SK-N-SH (cell line): Measurements from ENCODE around the gene RHOBTB1. TPM values are rescaled to one million over a fixed set of nuclear protein-coding genes. Genes with fewer than 3 reads are reported as not detected.

Source experiments
- CTCF ChIA-PET: fragments of 300-600, 350-600 bp; formaldehyde crosslinking; extraction: SDS; loops from one replicate; lab custom pipeline; 2021; lab: Yijun Ruan, JAX
- POLR2A ChIA-PET: fragments of 350-600 bp; sonication (Branson Sonifier 250); formaldehyde crosslinking; extraction: SDS; loops from one replicate; lab custom pipeline; 2020; ENCODE audit warnings: antibody characterized with exemption, inconsistent platforms; lab: Yijun Ruan, JAX
- DNase-seq: peaks from one replicate; pipeline ENCODE4 v3.0.0; 2012
- H2AFZ ChIP-seq: fragments of 200-600 bp; sonication (generic); 2 replicates; pipeline ENCODE4 v1.8.1; 2016; ENCODE audit warnings: antibody characterized with exemption, mild to moderate bottlenecking, low read depth
- H3F3A ChIP-seq: fragments of 200-600 bp; sonication (generic); replicated peaks from 2 replicates; pipeline ENCODE3; 2016; ENCODE audit warnings: antibody characterized with exemption, mild to moderate bottlenecking; ENCODE audit not compliant: insufficient read depth
- H3K27ac ChIP-seq, 2 experiments: fragments of 200-500 bp in 1 of 2; fragments of 200-600 bp in 1 of 2; sonication (Bioruptor generic) in 1 of 2; sonication (generic), shearing (Covaris generic) in 1 of 2; 2 replicates each; pipeline versions ENCODE4 v1.5.1 to v1.6.1; 2014 to 2016; ENCODE audit warnings: low read depth in 2 of 2, inconsistent platforms in 1 of 2, low read length in 1 of 2, mild to moderate bottlenecking in 1 of 2, mixed read lengths in 1 of 2
- H3K27me3 ChIP-seq: fragments of 200-600 bp; sonication (generic), shearing (Covaris generic); 2 replicates; pipeline ENCODE4 v1.6.1; 2016; ENCODE audit warnings: mixed run types; ENCODE audit not compliant: insufficient read depth
- H3K36me3 ChIP-seq, 2 experiments: fragments of 200-500 bp in 1 of 2; fragments of 200-600 bp in 1 of 2; sonication (Bioruptor generic) in 1 of 2; sonication (generic) in 1 of 2; replicated peaks in 1 of 2; 2 replicates each; pipeline versions ENCODE3 to v1.5.1; 2014 to 2016; ENCODE audit warnings: low read length in 1 of 2, mild to moderate bottlenecking in 1 of 2; ENCODE audit not compliant: insufficient read depth in 2 of 2, control insufficient read depth in 1 of 2
- H3K4me1 ChIP-seq, 2 experiments: fragments of 200-500 bp in 1 of 2; fragments of 200-600 bp in 1 of 2; sonication (Bioruptor generic) in 1 of 2; sonication (generic), shearing (Covaris generic) in 1 of 2; 2 replicates each; pipeline versions ENCODE4 v1.5.1 to v1.6.1; 2014 to 2016; ENCODE audit warnings: low read depth in 1 of 2, low read length in 1 of 2, mixed run types in 1 of 2; ENCODE audit not compliant: insufficient read depth in 2 of 2, control insufficient read depth in 1 of 2
- H3K4me2 ChIP-seq: fragments of 200-600 bp; sonication (generic), shearing (Covaris generic); 2 replicates; pipeline ENCODE4 v1.6.1; 2017; ENCODE audit warnings: mixed run types
- H3K4me3 ChIP-seq, 2 experiments: fragments of 200-500 bp in 1 of 2; fragments of 200-600 bp in 1 of 2; sonication (Bioruptor generic) in 1 of 2; sonication (generic), shearing (Covaris generic) in 1 of 2; 2 replicates each; pipeline versions ENCODE4 v1.5.1 to v1.8.1; 2014 to 2016; ENCODE audit warnings: low read depth in 2 of 2, inconsistent platforms in 1 of 2, low read length in 1 of 2, mild to moderate bottlenecking in 1 of 2, mixed read lengths in 1 of 2, moderate library complexity in 1 of 2
- H3K79me2 ChIP-seq: fragments of 200-600 bp; sonication (generic); 2 replicates; pipeline ENCODE4 v1.8.1; 2017; ENCODE audit warnings: mild to moderate bottlenecking; ENCODE audit not compliant: insufficient read depth
- H3K9ac ChIP-seq: fragments of 200-600 bp; sonication (generic); 2 replicates; pipeline ENCODE4 v1.6.1; 2017; ENCODE audit warnings: mixed run types
- H3K9me2 ChIP-seq: fragments of 200-600 bp; sonication (generic); 2 replicates; pipeline ENCODE4 v1.6.1; 2017; ENCODE audit warnings: mixed run types
- H3K9me3 ChIP-seq: fragments of 200-600 bp; sonication (generic); 2 replicates; pipeline ENCODE4 v1.6.1; 2017; ENCODE audit warnings: mixed run types, mild to moderate bottlenecking, moderate library complexity
- H4K20me1 ChIP-seq: fragments of 200-600 bp; sonication (generic); 2 replicates; pipeline ENCODE4 v1.6.1; 2017; ENCODE audit warnings: mild to moderate bottlenecking, mixed run types; ENCODE audit not compliant: insufficient read depth
- CHD2 ChIP-seq: fragments of 150-350 bp; IDR thresholded peaks from 2 replicates; pipeline ENCODE4 v1.6.1; 2018; ENCODE audit warnings: low read length; ENCODE audit not compliant: partially characterized antibody
- CTCF ChIP-seq: fragments of 200-600 bp; sonication (generic); IDR thresholded peaks from 2 replicates; pipeline ENCODE4 v1.6.1; 2017; ENCODE audit warnings: antibody characterized with exemption, mild to moderate bottlenecking, moderate library complexity
- ELF1 ChIP-seq: IDR thresholded peaks from 2 replicates; pipeline ENCODE4 v1.4.0; 2012
- EP300 ChIP-seq, 2 experiments: IDR thresholded peaks; 2 replicates each; pipeline versions ENCODE4 v1.4.0 to v1.6.1; 2012; ENCODE audit warnings: borderline replicate concordance in 1 of 2, low read depth in 1 of 2, low read length in 1 of 2
- FOXJ3 ChIP-seq: sonication (generic); formaldehyde crosslinking; IDR thresholded peaks from 2 replicates; pipeline ENCODE4 v1.5.1; 2020; ENCODE audit warnings: mild to moderate bottlenecking, missing genetic modification reagents
- FOXM1 ChIP-seq: IDR thresholded peaks from 2 replicates; pipeline ENCODE4 v1.4.0; 2012; ENCODE audit warnings: low read depth, mild to moderate bottlenecking
- GABPA ChIP-seq: IDR thresholded peaks from 2 replicates; pipeline ENCODE4 v1.4.0; 2012; ENCODE audit warnings: low read depth, mild to moderate bottlenecking
- IRF3 ChIP-seq: fragments of 150-350 bp; IDR thresholded peaks from 2 replicates; pipeline ENCODE4 v1.6.1; 2016; ENCODE audit warnings: mild to moderate bottlenecking, low read depth, low read length
- JUND ChIP-seq: IDR thresholded peaks from 2 replicates; pipeline ENCODE4 v1.4.0; 2012
- MAX ChIP-seq: IDR thresholded peaks from 2 replicates; pipeline ENCODE4 v1.4.0; 2012; ENCODE audit warnings: low read depth
- PBX3 ChIP-seq: IDR thresholded peaks from 2 replicates; pipeline ENCODE4; 2012
- RAD21 ChIP-seq: IDR thresholded peaks from 2 replicates; pipeline ENCODE4 v1.6.1; 2012; ENCODE audit warnings: mild to moderate bottlenecking, low read length
- REST ChIP-seq: IDR thresholded peaks from 2 replicates; pipeline ENCODE4 v1.6.1; 2012; ENCODE audit warnings: mild to moderate bottlenecking, low read depth, low read length, moderate library complexity
- SIN3A ChIP-seq: IDR thresholded peaks from 2 replicates; pipeline ENCODE4 v1.6.1; 2012; ENCODE audit warnings: low read depth, mild to moderate bottlenecking, low read length, moderate library complexity, borderline replicate concordance
- SMC3 ChIP-seq: IDR thresholded peaks from 2 replicates; pipeline ENCODE4 v1.6.1; 2012; ENCODE audit warnings: low read depth, low read length, improper control_type of control experiment
- USF1 ChIP-seq: IDR thresholded peaks from 2 replicates; pipeline ENCODE4 v1.4.0; 2012; ENCODE audit warnings: low read depth, borderline replicate concordance
- WGBS: methylation state at CpG from one replicate; pipeline ENCODE4 v1.1.6; 2017; ENCODE audit warnings: low lambda C conversion rate; 5-methylcytosine and 5-hydroxymethylcytosine counted together
- polyA plus RNA-seq, 3 experiments: library from polyadenylated mRNA; depleted of rRNA; stranded (reverse); fragments of >200 nt; gene quantifications; 2 replicates each; pipeline ENCODE4 v1.2.3, GENCODE V29; 2012

Gene RHOBTB1
- polyA plus RNA-seq, 1 of the 3 experiments (the other 2 are of a cell fraction) = 10.5 TPM

GRCh38 chr10:60964257-60965235 is 20.6 kb upstream of the RHOBTB1 start (continued):
- TF ChIP-seq REST (no peak), ELF1 (no peak), USF1 (no peak), SIN3A (no peak), FOXM1 (peak; percentile 56; the same call in 1 of the 2 replicates), PBX3 (peak; percentile 79)

- no peaks in the 10 kb centered on the region for H3K36me3 ChIP-seq
- peak overlapping the region; percentile 67 for H3K4me2 ChIP-seq
- H3K4me1 ChIP-seq = peaks cover 19 to 21% of the 10 kb centered on the region in 2 experiments
- DNase-seq = no peak
- no peaks in the 10 kb centered on the region for H4K20me1 ChIP-seq
- no peaks in the 10 kb centered on the region for H3K9me2 ChIP-seq
- peak overlapping the region in 1 of 2 experiments; percentile 23; a peak in 1 of 4 replicates for H3K4me3 ChIP-seq
- H3K9ac ChIP-seq = peak overlapping the region; percentile 39; the same call in 1 of the 2 replicates
- H2AFZ ChIP-seq = peak overlapping the region; percentile 48
- ChIA-PET CTCF (interaction anchor here (0.6 to 5.1 kb wide), 6 partner anchors 13 to 159 kb away, joined by 3 to 25 read pairs (median 4); no protein-coding TSS in a partner anchor), POLR2A (no interaction called here)
- H3K79me2 ChIP-seq = no peaks in the 10 kb centered on the region
- H3F3A ChIP-seq = peaks cover 27% of the 10 kb centered on the region
- no peaks in the 10 kb centered on the region for H3K9me3 ChIP-seq
- no peaks in the 10 kb centered on the region for H3K27me3 ChIP-seq
- WGBS = 12% methylated on average over 4 of the region's 4 CpGs
- H3K27ac ChIP-seq = peak overlapping the region; percentile 60 to 92; a peak in 3 of 4 replicates
- TF ChIP-seq IRF3 = no peak
- TF ChIP-seq SMC3 = no peak
- TF ChIP-seq EP300 (IDR thresholded peaks at IDR 0.05; ENCODE audit: borderline replicate concordance in 1 of 2, low read depth in 1 of 2, low read length in 1 of 2) = peak in 1 of 2 experiments; percentile 50; a peak in 1 of 4 replicates
- no peak for TF ChIP-seq FOXM1
- TF ChIP-seq FOXJ3 (CRISPR knock-in tag) = no peak
- no peak for TF ChIP-seq SIN3A
- no peak for TF ChIP-seq GABPA
- TF ChIP-seq MAX = no peak
- TF ChIP-seq JUND = peak; percentile 69
- peak; percentile 59; the same call in 1 of the 2 replicates for TF ChIP-seq PBX3
- TF ChIP-seq CTCF = no peak
- no peak for TF ChIP-seq RAD21
- no peak for TF ChIP-seq CHD2
- TF ChIP-seq ELF1 = no peak
Measured at GRCh38 chr10:60963441-60964256, 19.7 kb upstream of the RHOBTB1 start.
